ENCODE data around the gene ALPP. TPM values are rescaled to one million over a fixed set of nuclear protein-coding genes. Genes with fewer than 3 reads are reported as not detected.

Gene ALPP
- total and polyA plus RNA-seq, 4 experiments from 2014 or later: not detected

DNA sequence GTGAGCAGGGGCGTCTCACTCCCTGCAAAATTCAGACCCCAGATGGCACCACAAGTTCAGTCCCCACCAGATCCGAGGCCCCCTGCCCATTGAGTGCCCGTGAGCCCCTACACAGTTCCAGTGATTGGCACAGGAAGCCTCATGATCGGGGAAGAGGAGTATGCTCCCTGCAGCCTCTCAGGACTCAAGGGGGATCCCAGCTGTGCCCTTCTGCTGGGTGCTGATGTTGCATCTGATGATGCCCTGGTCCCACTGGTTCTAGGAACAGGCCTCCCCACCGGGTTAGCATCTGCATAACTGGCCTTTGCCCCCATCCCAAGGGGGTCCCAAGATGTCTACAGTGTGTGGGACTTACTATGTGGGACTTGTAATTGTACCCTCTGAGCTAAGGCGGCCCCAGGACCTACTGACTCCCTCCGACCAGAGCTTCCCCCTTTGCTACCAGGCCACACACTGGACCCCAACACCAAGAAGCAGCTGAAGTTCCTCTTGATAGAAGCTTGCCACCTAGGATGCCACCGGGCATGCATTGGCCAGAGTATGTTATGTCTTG, 36.7 kb downstream of the ALPP start:
- peaks cover under 1% of the 10 kb centered on the region for H3K4me1 ChIP-seq (ENCODE audit: insufficient read depth, low read length)
- no peaks in the 10 kb centered on the region for H3K9me3 ChIP-seq (ENCODE audit: control insufficient read depth in 1 of 2, low read length in 2 of 2)
- H3K27ac ChIP-seq (ENCODE audit: low read depth, low read length): no peak overlapping the region
- no peaks in the 10 kb centered on the region for H3K36me3 ChIP-seq (ENCODE audit: insufficient read depth, low read length)
- POLR2A ChIA-PET (ENCODE audit: partially characterized antibody): no interaction called here
- Mint-ChIP-seq H3K9me3 (peaks cover 0 to 2% (median 0%) of the 10 kb centered on the region in 8 donors), H3K27ac (no peak overlapping the region), H3K4me3 (no peak overlapping the region), H3K27me3 (peaks cover 30% of the 10 kb centered on the region in 2 donors), H3K36me3 (no peaks in the 10 kb centered on the region), H3K4me1 (peaks cover 9 to 23% (median 17%) of the 10 kb centered on the region in 4 donors)
- intact Hi-C loops (cut with micrococcal nuclease): no loop called here
- H3K4me3 ChIP-seq (ENCODE audit: low read length in 2 of 2): no peak overlapping the region
- H3K27me3 ChIP-seq (ENCODE audit: insufficient read depth, low read length): no peaks in the 10 kb centered on the region
- DNase-seq: no peak
- CTCF ChIA-PET (ENCODE audit: partially characterized antibody): no interaction called here

DNA sequence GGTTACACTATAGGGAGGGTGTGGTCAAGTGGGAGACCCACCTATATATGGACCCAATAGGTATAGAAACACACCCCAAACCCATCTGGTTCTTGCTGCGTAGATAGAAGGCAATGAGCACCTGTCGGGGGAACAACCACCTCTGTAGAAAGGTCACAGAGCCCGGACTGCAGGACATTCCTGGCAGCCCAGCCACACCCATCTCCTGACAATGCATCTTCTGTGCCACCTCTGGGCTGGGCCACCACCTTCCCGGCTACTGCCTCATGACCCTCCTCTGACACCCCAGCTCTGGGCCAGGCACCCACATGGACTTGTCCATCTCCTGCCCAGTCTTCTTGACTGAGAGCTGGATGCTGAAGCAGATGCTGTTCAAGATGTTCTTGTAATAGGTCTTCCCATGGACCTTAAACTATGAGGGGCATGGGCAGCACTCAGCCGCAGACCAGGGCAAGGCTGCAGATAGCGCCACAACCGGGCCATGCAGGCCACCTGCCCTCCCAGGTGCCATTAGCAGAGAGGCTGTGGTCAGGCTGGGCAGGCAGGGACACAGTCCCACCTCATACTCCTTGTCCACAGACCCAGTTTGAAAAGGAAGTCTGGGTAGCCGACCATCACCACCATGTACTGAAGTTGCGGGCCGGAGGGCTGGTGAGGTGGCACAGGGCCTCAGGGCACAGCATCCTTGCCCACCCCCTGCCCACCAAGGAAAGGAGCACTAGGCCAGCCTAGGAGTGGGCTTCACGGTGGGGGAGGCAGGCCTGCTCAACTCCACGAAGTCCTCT, 37.4 kb downstream of the ALPP start:
- Mint-ChIP-seq H3K9me3 (peaks cover 0 to 2% (median 0%) of the 10 kb centered on the region in 8 donors), H3K4me1 (peaks cover 9 to 23% (median 19%) of the 10 kb centered on the region in 4 donors), H3K4me3 (no peak overlapping the region), H3K27ac (no peak overlapping the region), H3K36me3 (no peaks in the 10 kb centered on the region), H3K27me3 (peaks cover 28 to 29% of the 10 kb centered on the region in 2 donors)
- ChIA-PET CTCF (ENCODE audit: partially characterized antibody) (interaction anchor here (1.1 kb wide), 1 partner anchor 24 kb away, joined by 3 read pairs; no protein-coding TSS in a partner anchor), POLR2A (ENCODE audit: partially characterized antibody) (no interaction called here)
- DNase-seq: no peak
- Histone ChIP-seq H3K4me1 (ENCODE audit: insufficient read depth, low read length) (peaks cover 3% of the 10 kb centered on the region), H3K36me3 (ENCODE audit: insufficient read depth, low read length) (no peaks in the 10 kb centered on the region), H3K27ac (ENCODE audit: low read depth, low read length) (no peak overlapping the region), H3K4me3 (ENCODE audit: low read length in 2 of 2) (no peak overlapping the region), H3K9me3 (ENCODE audit: control insufficient read depth in 1 of 2, low read length in 2 of 2) (no peaks in the 10 kb centered on the region), H3K27me3 (ENCODE audit: insufficient read depth, low read length) (no peaks in the 10 kb centered on the region)
- intact Hi-C loops (cut with micrococcal nuclease): no loop called here

DNA sequence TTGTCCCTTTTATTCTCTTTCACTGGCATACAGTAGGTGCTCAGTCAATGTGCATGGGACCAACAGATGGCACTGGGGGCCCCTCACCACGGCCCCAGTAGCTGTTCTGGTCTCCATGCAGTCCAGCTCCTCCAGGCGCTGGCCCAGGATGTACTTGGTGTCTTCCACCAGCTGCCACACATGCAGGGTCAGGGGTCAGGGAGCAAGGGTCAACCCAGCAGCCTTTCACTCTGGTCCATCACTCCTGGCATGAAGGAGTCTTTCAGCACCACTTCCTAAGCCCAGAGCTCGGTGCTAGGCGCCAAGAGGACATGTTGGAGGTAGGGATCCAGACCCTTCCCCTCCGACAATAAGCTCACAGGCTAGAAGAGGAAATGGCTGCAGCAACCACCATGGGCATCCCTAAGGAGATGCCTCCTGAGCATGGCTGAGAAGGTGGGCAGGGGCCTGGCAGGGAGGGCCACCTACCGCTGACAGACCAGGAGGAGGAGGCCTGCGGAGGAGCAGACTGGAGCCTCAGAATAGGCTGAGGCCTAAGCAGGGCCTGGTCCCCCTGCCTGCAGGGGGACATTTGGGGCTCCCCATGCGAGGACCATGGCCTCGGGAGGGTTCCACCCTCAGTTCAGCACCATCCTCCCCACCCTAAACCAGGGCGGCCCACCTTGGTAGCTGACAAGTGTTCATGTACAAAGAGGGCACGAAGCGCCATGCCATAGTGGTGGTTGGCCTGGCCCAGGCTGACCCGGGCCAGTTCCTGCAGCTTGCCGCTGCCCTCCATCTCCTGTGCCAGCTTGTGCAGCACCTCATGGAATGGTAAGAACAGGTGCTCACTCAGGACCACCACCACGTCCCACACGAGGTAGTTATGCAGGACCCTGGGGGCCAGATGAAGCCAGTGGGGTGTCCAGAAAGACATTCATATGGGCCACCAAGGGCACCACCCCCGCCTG, 38.2 kb downstream of the ALPP start:
- H3K9me3 Mint-ChIP-seq: peaks cover 0 to 2% (median 0%) of the 10 kb centered on the region in 8 donors
- peaks cover 28 to 29% of the 10 kb centered on the region in 2 donors for H3K27me3 Mint-ChIP-seq

DNA sequence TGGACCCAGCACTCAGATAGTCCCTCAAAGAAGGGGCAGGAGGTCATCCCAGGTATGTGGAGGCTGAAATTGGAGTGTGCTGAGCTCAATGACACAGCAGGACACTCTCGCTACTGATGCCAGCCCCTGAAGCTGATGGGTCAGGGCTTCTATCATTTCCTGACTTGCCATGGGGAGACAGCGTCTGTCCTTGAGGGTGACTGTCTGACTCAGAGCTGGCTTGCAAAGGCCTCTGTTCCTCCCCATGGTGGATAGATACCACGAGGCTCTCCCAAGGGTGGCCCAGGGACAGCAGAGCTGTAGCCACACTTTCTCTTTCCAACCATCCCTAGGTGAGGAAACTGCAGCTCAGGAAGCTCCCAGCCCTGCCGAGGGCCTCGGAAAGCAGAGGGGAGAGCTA, 38.9 kb downstream of the ALPP start:
- peaks cover 0 to 7% (median under 1%) of the 10 kb centered on the region in 8 donors for H3K9me3 Mint-ChIP-seq
- no peak for DNase-seq
- H3K4me3 ChIP-seq (ENCODE audit: low read length in 2 of 2): no peak overlapping the region
- CTCF ChIA-PET (ENCODE audit: partially characterized antibody): interaction anchor here (0.8 to 1.0 kb wide), 2 partner anchors 12 to 563 kb away, joined by 3 read pairs; no protein-coding TSS in a partner anchor
- H3K27me3 ChIP-seq (ENCODE audit: insufficient read depth, low read length): no peaks in the 10 kb centered on the region
- H3K4me1 ChIP-seq (ENCODE audit: insufficient read depth, low read length): peaks cover 3% of the 10 kb centered on the region
- no peak overlapping the region for H3K27ac Mint-ChIP-seq
- H3K36me3 ChIP-seq (ENCODE audit: insufficient read depth, low read length): no peaks in the 10 kb centered on the region
- no peaks in the 10 kb centered on the region for H3K36me3 Mint-ChIP-seq
- peaks cover 32 to 33% of the 10 kb centered on the region in 2 donors for H3K27me3 Mint-ChIP-seq
- no peak overlapping the region for H3K4me3 Mint-ChIP-seq
- peaks cover 12 to 30% (median 20%) of the 10 kb centered on the region in 4 donors for H3K4me1 Mint-ChIP-seq
- no peak overlapping the region for H3K27ac ChIP-seq (ENCODE audit: low read depth, low read length)
- POLR2A ChIA-PET (ENCODE audit: partially characterized antibody): no interaction called here
- intact Hi-C loops (cut with micrococcal nuclease): no loop called here
- no peaks in the 10 kb centered on the region for H3K9me3 ChIP-seq (ENCODE audit: control insufficient read depth in 1 of 2, low read length in 2 of 2)

More for the DNA sequence above, 38.2 kb downstream of the ALPP start:
- Histone ChIP-seq H3K9me3 (ENCODE audit: control insufficient read depth in 1 of 2, low read length in 2 of 2) (no peaks in the 10 kb centered on the region), H3K27ac (ENCODE audit: low read depth, low read length) (no peak overlapping the region), H3K36me3 (ENCODE audit: insufficient read depth, low read length) (no peaks in the 10 kb centered on the region), H3K4me3 (ENCODE audit: low read length in 2 of 2) (no peak overlapping the region), H3K4me1 (ENCODE audit: insufficient read depth, low read length) (peaks cover 3% of the 10 kb centered on the region), H3K27me3 (ENCODE audit: insufficient read depth, low read length) (no peaks in the 10 kb centered on the region)
- Mint-ChIP-seq H3K36me3 (no peaks in the 10 kb centered on the region), H3K4me1 (peaks cover 11 to 26% (median 19%) of the 10 kb centered on the region in 4 donors), H3K4me3 (no peak overlapping the region), H3K27ac (no peak overlapping the region)
- ChIA-PET CTCF (ENCODE audit: partially characterized antibody) (interaction anchor here (0.8 to 1.1 kb wide), 3 partner anchors 13 to 563 kb away, joined by 3 read pairs; no protein-coding TSS in a partner anchor), POLR2A (ENCODE audit: partially characterized antibody) (no interaction called here)
- intact Hi-C loops (cut with micrococcal nuclease): no loop called here
- DNase-seq: no peak

DNA sequence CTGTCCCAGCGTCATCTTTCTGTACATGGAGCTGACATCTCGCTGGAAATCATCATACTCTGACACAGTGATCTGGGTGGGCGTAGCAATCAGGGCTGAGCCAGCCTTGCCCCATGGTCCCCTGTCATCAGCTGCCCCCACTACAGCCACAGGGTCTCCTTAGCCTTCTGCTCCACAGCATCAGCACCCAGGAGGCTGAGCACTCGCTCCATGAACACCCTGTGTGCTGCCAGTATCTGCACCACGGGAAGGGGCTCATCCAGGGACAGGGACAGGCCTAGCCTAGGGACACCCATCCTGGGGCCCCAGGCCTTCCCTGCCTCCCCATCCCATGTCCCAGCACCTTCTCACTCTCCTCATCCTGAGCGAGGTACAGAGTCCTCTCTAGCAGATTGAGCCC, 39.5 kb downstream of the ALPP start:
- CTCF ChIA-PET (ENCODE audit: partially characterized antibody): interaction anchor here (0.8 to 1.0 kb wide), 2 partner anchors 12 to 564 kb away, joined by 3 read pairs; no protein-coding TSS in a partner anchor
- Mint-ChIP-seq H3K9me3 (peaks cover 0 to 11% (median 2%) of the 10 kb centered on the region in 8 donors), H3K4me1 (peaks cover 10 to 29% (median 18%) of the 10 kb centered on the region in 4 donors), H3K27ac (no peak overlapping the region), H3K27me3 (peaks cover 38 to 39% of the 10 kb centered on the region in 2 donors), H3K4me3 (peak overlapping the region in 5 of 8 donors; percentile 11 to 74 (median 62)), H3K36me3 (no peaks in the 10 kb centered on the region)
- Histone ChIP-seq H3K36me3 (ENCODE audit: insufficient read depth, low read length) (no peaks in the 10 kb centered on the region), H3K4me1 (ENCODE audit: insufficient read depth, low read length) (peaks cover 3% of the 10 kb centered on the region), H3K4me3 (ENCODE audit: low read length in 2 of 2) (no peak overlapping the region), H3K9me3 (ENCODE audit: control insufficient read depth in 1 of 2, low read length in 2 of 2) (no peaks in the 10 kb centered on the region), H3K27me3 (ENCODE audit: insufficient read depth, low read length) (no peaks in the 10 kb centered on the region), H3K27ac (ENCODE audit: low read depth, low read length) (no peak overlapping the region)
- intact Hi-C loops (cut with micrococcal nuclease): no loop called here
- POLR2A ChIA-PET (ENCODE audit: partially characterized antibody): no interaction called here
- DNase-seq: no peak

DNA sequence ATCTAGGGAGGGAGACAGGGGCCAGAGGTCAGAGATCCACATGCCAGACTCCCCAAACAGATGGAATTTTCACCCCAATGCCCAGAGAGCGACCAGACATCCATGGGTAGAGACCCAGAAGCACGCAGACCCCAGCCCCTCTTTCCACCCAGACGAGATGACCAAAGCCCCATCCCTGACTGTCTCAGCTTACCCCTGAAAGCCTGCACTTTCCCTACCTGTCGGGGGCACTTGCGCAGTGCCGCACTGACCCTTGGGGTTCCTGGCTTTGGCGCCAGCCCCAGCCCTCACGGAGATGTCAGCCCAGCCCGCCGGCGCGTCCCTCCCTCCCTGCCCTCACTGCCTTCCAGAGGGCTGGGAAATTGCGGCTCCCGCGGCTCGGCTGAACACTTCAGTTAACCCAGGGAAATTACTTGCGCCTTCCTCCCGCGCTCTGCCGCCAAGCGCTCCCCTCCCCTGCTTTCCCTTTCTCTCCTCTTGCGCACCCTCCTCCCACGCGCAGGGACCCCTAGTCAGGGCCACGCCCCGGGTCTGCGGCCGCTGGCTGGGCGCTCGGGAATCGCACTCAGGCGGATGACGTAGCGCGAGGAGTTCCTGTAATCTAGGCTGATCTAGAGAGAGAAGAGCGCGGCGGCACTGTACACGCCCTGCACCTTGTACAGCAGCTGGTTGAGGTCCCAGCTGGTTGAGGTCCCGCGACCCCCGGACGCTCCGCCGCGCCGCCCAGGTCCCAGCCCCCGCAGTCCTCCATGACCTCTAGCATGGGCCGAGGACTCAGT, 40.1 kb downstream of the ALPP start:
- H3K4me3 ChIP-seq (ENCODE audit: low read length in 2 of 2): no peak overlapping the region
- DNase-seq: no peak
- peak overlapping the region in 7 of 8 donors; percentile 29 to 77 (median 70) for H3K4me3 Mint-ChIP-seq
- H3K9me3 ChIP-seq (ENCODE audit: control insufficient read depth in 1 of 2, low read length in 2 of 2): no peaks in the 10 kb centered on the region
- ChIA-PET CTCF (ENCODE audit: partially characterized antibody) (no interaction called here), POLR2A (ENCODE audit: partially characterized antibody) (no interaction called here)
- H3K27me3 ChIP-seq (ENCODE audit: insufficient read depth, low read length): no peaks in the 10 kb centered on the region
- no peaks in the 10 kb centered on the region for H3K36me3 Mint-ChIP-seq
- H3K4me1 Mint-ChIP-seq: peaks cover 5 to 29% (median 13%) of the 10 kb centered on the region in 4 donors
- H3K27ac Mint-ChIP-seq: no peak overlapping the region
- intact Hi-C loops (cut with micrococcal nuclease): no loop called here
- peaks cover 0 to 11% (median 2%) of the 10 kb centered on the region in 8 donors for H3K9me3 Mint-ChIP-seq
- H3K27me3 Mint-ChIP-seq: peaks cover 39 to 45% of the 10 kb centered on the region in 2 donors
- no peak overlapping the region for H3K27ac ChIP-seq (ENCODE audit: low read depth, low read length)
- no peaks in the 10 kb centered on the region for H3K36me3 ChIP-seq (ENCODE audit: insufficient read depth, low read length)
- peaks cover 3% of the 10 kb centered on the region for H3K4me1 ChIP-seq (ENCODE audit: insufficient read depth, low read length)

Data from CD4-positive, alpha-beta memory T cell (primary cell).